Stimulated activated CD4-positive, alpha-beta T cell treated with anti-CD3 and anti-CD28 coated beads, TNF-alpha, amount 100 ng/mL, for 24 hours (primary cell): ENCODE results near the gene SLC38A1.
"Not testable (repeated sequence)": the region's sequence is repeated elsewhere in the genome, so short reads cannot be mapped to it uniquely, and the experiment has no call there.

Experiments
- DNase-seq, 3 experiments: peaks; one replicate each; pipeline ENCODE4 v3.0.0-alpha.2; 2020; ENCODE audit warnings: low read depth in 3 of 3

The SLC38A1 gene

GRCh38 chr12:46264057-46264456 lies 4.8 kb downstream of the SLC38A1 start:
- no peak for DNase-seq

- no peak for DNase-seq
Measured at GRCh38 chr12:46263140-46264016, 5.5 kb downstream of the SLC38A1 start.

GRCh38 chr12:46261646-46262045 lies 7.2 kb downstream of the SLC38A1 start:
- no peak for DNase-seq

DNA sequence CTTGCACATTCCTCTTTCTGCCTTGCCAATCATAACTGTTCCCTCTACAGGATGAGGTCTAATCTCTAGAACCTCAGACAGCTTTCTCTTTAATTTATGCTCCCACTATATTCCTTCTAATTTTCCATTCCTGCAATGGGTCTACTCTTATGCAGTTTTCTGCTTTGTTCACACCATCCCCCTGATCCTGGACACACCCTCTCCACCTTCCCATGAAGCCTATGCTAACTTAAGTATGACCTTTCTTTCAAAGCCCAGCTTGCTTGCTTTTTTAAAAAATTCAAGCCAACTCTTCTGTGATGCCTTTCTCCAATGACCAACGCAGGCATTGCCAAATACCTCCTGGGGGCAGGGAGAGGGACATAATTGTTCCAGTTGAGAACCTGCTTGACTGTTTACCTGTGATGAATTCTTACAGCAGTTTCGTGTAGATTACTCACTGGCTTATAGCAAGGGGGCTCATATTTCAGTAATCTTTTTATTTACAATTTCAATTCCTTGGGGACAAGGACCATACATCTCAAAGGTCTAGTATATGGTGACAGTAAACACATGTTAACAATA lies 7.8 kb downstream of the SLC38A1 start:
- no peak for DNase-seq

- no peak for DNase-seq
Measured at GRCh38 chr12:46260124-46260912, 8.5 kb downstream of the SLC38A1 start.

DNA sequence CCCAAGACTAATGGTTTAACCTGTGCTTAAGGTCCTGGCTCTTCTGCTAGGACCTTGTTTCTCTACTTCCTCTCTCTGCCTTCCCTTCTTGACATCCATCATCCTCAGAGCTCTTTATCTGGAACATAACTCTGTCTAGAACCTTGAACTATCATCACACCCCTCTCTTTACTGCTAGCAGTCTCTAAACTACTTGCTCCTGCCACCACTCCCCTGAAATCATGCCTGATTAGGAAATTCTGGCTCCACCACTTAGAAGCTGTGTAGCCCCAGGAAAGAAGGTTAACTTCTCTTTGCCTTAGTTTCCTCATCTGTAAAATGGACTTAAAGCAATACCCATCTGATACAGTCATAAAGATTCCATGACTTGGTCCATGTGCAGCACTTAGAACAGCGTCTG lies 9.1 kb downstream of the SLC38A1 start:
- DNase-seq: no peak

DNA sequence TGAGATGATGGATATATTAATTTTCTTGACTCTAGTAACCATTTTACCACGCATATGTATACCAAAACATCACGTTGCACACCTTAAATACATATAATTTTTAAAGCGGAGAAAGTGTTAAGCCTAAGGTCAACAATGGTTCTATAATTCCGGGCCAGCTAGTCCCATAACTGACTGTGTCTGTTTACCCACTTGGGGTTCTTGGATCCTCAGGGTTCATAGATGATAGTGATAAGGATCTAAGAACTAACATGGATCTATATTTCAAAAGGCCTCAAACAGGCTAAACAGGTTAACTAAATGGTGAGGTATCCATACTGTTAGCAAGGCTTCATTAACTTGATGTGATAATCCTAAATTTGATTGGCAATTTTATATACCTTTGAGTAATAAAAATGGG lies 9.8 kb downstream of the SLC38A1 start:
- DNase-seq: no peak

- DNase-seq: no peak
Measured at GRCh38 chr12:46258129-46258528, 10.7 kb downstream of the SLC38A1 start.

DNA sequence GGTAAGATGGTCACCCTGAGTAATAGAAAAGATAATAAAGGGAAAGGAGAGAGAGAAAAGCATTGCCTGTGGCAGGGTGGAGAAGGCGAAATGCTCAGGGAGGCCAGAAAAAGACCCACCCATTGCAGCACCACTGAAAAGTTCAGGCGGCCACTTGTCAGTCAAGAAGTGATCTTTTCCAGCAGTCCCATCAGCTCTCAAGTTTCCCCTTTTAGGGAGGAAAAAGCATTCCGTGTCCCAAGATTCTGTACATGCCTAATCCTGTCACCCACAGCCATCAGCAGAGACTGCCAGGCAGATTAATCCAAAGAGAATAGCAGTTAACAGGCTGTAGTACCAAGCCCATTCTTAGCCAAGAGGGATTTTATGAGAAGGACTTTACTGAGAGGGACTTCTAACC lies 11.9 kb downstream of the SLC38A1 start:
- DNase-seq: no peak

DNA sequence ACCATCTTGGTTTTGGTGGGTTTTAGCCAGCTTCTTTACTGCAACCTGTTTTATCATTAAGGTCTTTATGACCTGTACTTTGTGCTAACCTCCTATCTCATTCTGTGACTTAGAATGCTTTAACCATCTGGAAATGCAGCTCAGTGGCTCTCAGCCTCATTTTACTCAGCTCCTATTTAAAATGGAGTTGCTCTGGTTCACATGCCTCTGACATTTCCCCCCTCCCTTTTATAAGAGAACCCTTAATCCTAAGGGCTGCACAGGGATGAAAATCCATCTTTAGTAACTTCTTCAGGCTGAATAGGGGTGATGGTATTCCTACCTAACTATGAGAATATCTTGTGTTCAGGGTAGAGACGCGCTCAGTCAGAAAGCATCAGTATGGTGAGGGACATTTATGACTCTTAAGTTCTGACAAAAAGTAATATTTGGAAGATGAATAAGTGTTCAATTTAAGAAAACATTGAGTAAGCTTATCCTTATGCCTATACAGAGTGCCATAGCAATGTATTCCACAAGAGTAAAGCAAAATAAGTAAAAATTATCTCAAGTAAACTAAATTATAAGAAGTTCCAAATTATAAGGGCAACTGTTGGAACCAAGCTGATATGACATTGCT lies 15.2 kb downstream of the SLC38A1 start:
- DNase-seq: no peak

DNA sequence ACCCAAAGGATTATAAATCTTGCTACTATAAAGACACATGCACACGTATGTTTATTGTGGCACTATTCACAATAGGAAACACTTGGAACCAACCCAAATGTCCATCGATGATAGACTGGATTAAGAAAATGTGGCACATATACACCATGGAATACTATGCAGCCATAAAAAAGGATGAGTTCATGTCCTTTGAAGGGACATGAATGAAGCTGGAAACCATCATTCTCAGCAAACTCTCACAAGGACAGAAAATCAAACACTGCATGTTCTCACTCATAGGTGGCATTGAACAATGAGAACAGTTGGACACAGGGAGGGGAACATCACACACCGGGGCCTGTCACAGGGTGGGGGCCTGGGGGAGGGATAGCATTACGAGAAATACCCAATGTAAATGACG lies 16.8 kb downstream of the SLC38A1 start:
- not testable (repeated sequence) for DNase-seq

GRCh38 chr12:46249960-46250359 lies 18.9 kb downstream of the SLC38A1 start:
- not testable (repeated sequence) for DNase-seq

GRCh38 chr12:46246021-46246700 lies 22.7 kb downstream of the SLC38A1 start:
- no peak for DNase-seq

GRCh38 chr12:46244997-46245396 lies 23.8 kb downstream of the SLC38A1 start:
- DNase-seq: no peak

- DNase-seq: no peak
Measured at GRCh38 chr12:46244273-46244915, 24.4 kb downstream of the SLC38A1 start.

DNA sequence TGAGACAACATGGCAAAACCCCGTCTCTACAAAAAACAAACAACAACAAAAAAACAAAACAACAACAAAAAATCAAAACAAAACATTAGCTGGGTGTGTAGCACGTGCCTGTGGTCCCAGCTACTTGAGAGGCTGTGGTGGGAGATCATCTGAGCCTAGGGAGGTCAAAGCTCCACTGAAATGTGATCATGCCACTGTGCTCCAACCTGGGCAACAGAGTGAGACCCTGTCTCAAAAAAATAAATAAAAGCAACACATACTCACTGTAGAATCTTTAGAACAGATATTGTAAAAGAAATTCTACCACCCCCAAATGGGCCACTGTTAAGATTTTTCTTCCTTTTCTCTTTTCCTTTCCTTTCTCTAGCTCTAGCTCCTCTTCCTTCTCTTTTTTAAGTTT lies 26.3 kb downstream of the SLC38A1 start:
- DNase-seq: no peak

GRCh38 chr12:46240436-46240835 lies 28.4 kb downstream of the SLC38A1 start:
- DNase-seq: no peak

DNA sequence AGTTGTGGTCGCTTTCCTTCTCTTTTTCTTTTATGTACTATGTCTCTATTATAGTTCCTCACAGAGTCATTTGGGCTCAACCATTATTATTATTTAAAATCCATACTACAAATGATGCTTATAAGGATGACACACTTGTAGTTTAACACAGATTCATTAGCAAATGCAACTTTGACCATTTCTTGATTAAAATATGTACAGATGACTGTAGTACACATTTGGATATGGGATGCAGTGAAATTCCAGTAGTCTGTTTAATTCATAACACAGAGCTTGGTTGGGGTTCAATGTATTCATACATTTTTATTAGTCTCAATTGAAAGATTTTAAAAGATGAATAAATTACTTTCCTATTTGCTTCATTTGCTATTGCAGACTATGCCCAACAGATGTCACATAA lies 30.0 kb downstream of the SLC38A1 start:
- DNase-seq: no peak

- DNase-seq: no peak
Measured at GRCh38 chr12:46237371-46238045, 31.3 kb downstream of the SLC38A1 start.

GRCh38 chr12:46234000-46234399 lies 34.8 kb downstream of the SLC38A1 start:
- DNase-seq: no peak

GRCh38 chr12:46233423-46233822 lies 35.4 kb downstream of the SLC38A1 start:
- no peak for DNase-seq
